GM12891 (cell line): Measurements from ENCODE around the gene CHST9.

Source experiments
- POLR2A ChIP-seq: IDR thresholded peaks from 2 replicates; pipeline ENCODE4 v1.6.1; 2011; ENCODE audit warnings: low read depth, low read length, control low read depth
- POLR2AphosphoS5 ChIP-seq: IDR thresholded peaks from 2 replicates; pipeline ENCODE4 v1.6.1; 2011; ENCODE audit warnings: low read depth, low read length, control low read depth
- SPI1 ChIP-seq: IDR thresholded peaks from 2 replicates; pipeline ENCODE4 v1.6.1; 2011; ENCODE audit warnings: low read depth, low read length, control low read depth
- TAF1 ChIP-seq: IDR thresholded peaks from 2 replicates; pipeline ENCODE4 v1.6.1; 2011; ENCODE audit warnings: low read depth, low read length, control low read depth

GRCh38 chr18:26961839-26962238, 223.3 kb downstream of the CHST9 start:
- TF ChIP-seq POLR2A (no peak), POLR2AphosphoS5 (no peak), SPI1 (no peak), TAF1 (no peak)
